WTC11 (cell line): ENCODE data around the gene BMP8B. TPM values are rescaled to one million over a fixed set of nuclear protein-coding genes. Genes with fewer than 3 reads are reported as not detected.
"Not testable (repeated sequence)": the region's sequence is repeated elsewhere in the genome, so short reads cannot be mapped to it uniquely, and the experiment has no call there.

Experiments used
- ATAC-seq: fragments of 200-7000 bp; cut with Tn5 transposase; 2 replicates; pipeline ENCODE4 v1.10.0; 2021; ENCODE audit warnings: mild to moderate bottlenecking, moderate library complexity
- CTCF ChIA-PET: fragments of 300-600 bp; sonication (Branson Sonifier 250); formaldehyde crosslinking; loops from one replicate; lab custom pipeline; 2021; ENCODE audit warnings: antibody characterized with exemption; lab: Charles Lee
- POLR2A ChIA-PET: fragments of 350-600 bp; sonication (Branson Sonifier 250); formaldehyde crosslinking; loops from one replicate; lab custom pipeline; 2021; ENCODE audit warnings: antibody characterized with exemption; lab: Charles Lee
- DNase-seq: peaks from one replicate; pipeline ENCODE4 v3.0.0; 2021; ENCODE audit warnings: low spot score
- H3K27ac Mint-ChIP-seq: 2 replicates; pipeline ENCODE4 v1.8.0; 2021; ENCODE audit warnings: mixed read lengths
- H3K27me3 Mint-ChIP-seq: 2 replicates; pipeline ENCODE4 v1.8.0; 2021; ENCODE audit warnings: low read depth, mild to moderate bottlenecking, moderate library complexity, mixed read lengths
- H3K36me3 Mint-ChIP-seq: 2 replicates; pipeline ENCODE4 v1.8.0; 2021; ENCODE audit warnings: mixed read lengths
- H3K4me1 Mint-ChIP-seq: 2 replicates; pipeline ENCODE4 v1.8.0; 2022; ENCODE audit warnings: mixed read lengths
- H3K4me3 Mint-ChIP-seq: 2 replicates; pipeline ENCODE4 v1.8.0; 2021; ENCODE audit warnings: mild to moderate bottlenecking, moderate library complexity, mixed read lengths
- H3K9me3 Mint-ChIP-seq: 2 replicates; pipeline ENCODE4 v1.8.0; 2021; ENCODE audit warnings: mixed read lengths
- ATF2 ChIP-seq: sonication (generic); formaldehyde crosslinking; IDR thresholded peaks from 2 replicates; pipeline ENCODE4 v1.8.1; 2022; ENCODE audit warnings: low read depth, missing genetic modification reagents, borderline replicate concordance
- E2F5 ChIP-seq: sonication (generic); formaldehyde crosslinking; IDR thresholded peaks from 2 replicates; pipeline ENCODE4 v1.8.1; 2022; ENCODE audit warnings: mild to moderate bottlenecking, moderate library complexity, missing genetic modification reagents
- ESRRA ChIP-seq: sonication (generic); formaldehyde crosslinking; IDR thresholded peaks from 2 replicates; pipeline ENCODE4 v1.8.1; 2022; ENCODE audit warnings: mild to moderate bottlenecking, missing genetic modification reagents, borderline replicate concordance
- IRF2 ChIP-seq: sonication (generic); formaldehyde crosslinking; IDR thresholded peaks from 2 replicates; pipeline ENCODE4 v1.8.0; 2022; ENCODE audit warnings: low read depth, missing genetic modification reagents, borderline replicate concordance
- JAZF1 ChIP-seq: fragments of 250-450 bp; sonication (Bioruptor Pico); IDR thresholded peaks from 2 replicates; pipeline ENCODE4 v1.9.0; 2021; ENCODE audit warnings: moderate library complexity, mild to moderate bottlenecking, inconsistent platforms
- MAX ChIP-seq: sonication (generic); formaldehyde crosslinking; IDR thresholded peaks from 2 replicates; pipeline ENCODE4 v1.8.0; 2022; ENCODE audit warnings: mild to moderate bottlenecking, missing genetic modification reagents
- MXD4 ChIP-seq: fragments of 250-450 bp; sonication (Bioruptor Pico); IDR thresholded peaks from 2 replicates; pipeline ENCODE4 v1.8.0; 2021; ENCODE audit warnings: mild to moderate bottlenecking, moderate library complexity, borderline replicate concordance
- NFYB ChIP-seq: sonication (generic); formaldehyde crosslinking; conservative IDR thresholded peaks from 2 replicates; pipeline ENCODE4 v1.8.0; 2022; ENCODE audit warnings: low read depth, missing genetic modification reagents
- NR1H2 ChIP-seq: sonication (generic); formaldehyde crosslinking; IDR thresholded peaks from 2 replicates; pipeline ENCODE4 v1.9.0; 2021; ENCODE audit warnings: mild to moderate bottlenecking, moderate library complexity, missing genetic modification reagents
- NR2C2 ChIP-seq: sonication (generic); formaldehyde crosslinking; IDR thresholded peaks from 2 replicates; pipeline ENCODE4 v1.8.0; 2022; ENCODE audit warnings: mild to moderate bottlenecking, missing genetic modification reagents
- PRRX2 ChIP-seq: fragments of 250-450 bp; sonication (Bioruptor Pico); IDR thresholded peaks from 2 replicates; pipeline ENCODE4 v1.8.0; 2021; ENCODE audit warnings: mild to moderate bottlenecking
- TCF7 ChIP-seq: sonication (generic); formaldehyde crosslinking; IDR thresholded peaks from 2 replicates; pipeline ENCODE4 v1.8.0; 2022; ENCODE audit warnings: mild to moderate bottlenecking, low read depth, missing genetic modification reagents, moderate library complexity
- USF2 ChIP-seq: sonication (generic); formaldehyde crosslinking; IDR thresholded peaks from 2 replicates; pipeline ENCODE4 v1.8.1; 2023; ENCODE audit warnings: mild to moderate bottlenecking, missing genetic modification reagents, moderate library complexity
- ZBTB21 ChIP-seq: sonication (generic); formaldehyde crosslinking; IDR thresholded peaks from 2 replicates; pipeline ENCODE4 v1.8.1; 2023; ENCODE audit warnings: mild to moderate bottlenecking, missing genetic modification reagents, borderline replicate concordance
- ZNF121 ChIP-seq: sonication (generic); formaldehyde crosslinking; IDR thresholded peaks from 2 replicates; pipeline ENCODE4 v1.8.0; 2023; ENCODE audit warnings: missing genetic modification reagents
- ZNF512 ChIP-seq: sonication (generic); formaldehyde crosslinking; IDR thresholded peaks from 2 replicates; pipeline ENCODE4 v1.8.1; 2022; ENCODE audit warnings: missing genetic modification reagents, borderline replicate concordance
- ZNF532 ChIP-seq: fragments of 250-450 bp; sonication (Bioruptor Pico); IDR thresholded peaks from 2 replicates; pipeline ENCODE4 v1.9.0; 2021; ENCODE audit warnings: mild to moderate bottlenecking, borderline replicate concordance
- total RNA-seq: library from RNA; stranded (reverse); gene quantifications from 3 replicates; pipeline ENCODE4 v1.2.3, GENCODE V29; 2021

The BMP8B gene
- total RNA-seq, 1 experiment from 2014 or later, result 0.74 TPM

GRCh38 chr1:39779137-39779536 is 9.5 kb downstream of the BMP8B start:
- Mint-ChIP-seq H3K27me3 (peaks cover 46% of the 10 kb centered on the region), H3K36me3 (no peaks in the 10 kb centered on the region), H3K4me1 (0 out of 2 replicates have a peak, but pooled peaks cover 3% of the 10 kb centered on the region), H3K9me3 (no peaks in the 10 kb centered on the region), H3K4me3 (no peak overlapping the region), H3K27ac (no peak overlapping the region; the same call in 1 of the 2 replicates)
- ATAC-seq, result 0 out of 2 replicates have a peak, but pooled peaks have one; percentile 21
- ChIA-PET POLR2A (no interaction called here), CTCF (no interaction called here)
- TF ChIP-seq ZNF121, result no peak
- TF ChIP-seq MAX (CRISPR knock-in tag), result no peak
- no peak for TF ChIP-seq ESRRA
- TF ChIP-seq ZBTB21, result no peak
- no peak for TF ChIP-seq JAZF1 (CRISPR knock-in tag)
- TF ChIP-seq TCF7, result no peak
- no peak for TF ChIP-seq NFYB (CRISPR knock-in tag)
- DNase-seq, result no peak

GRCh38 chr1:39778463-39779099 is 10.1 kb downstream of the BMP8B start:
- H3K4me1 Mint-ChIP-seq, H3K36me3 Mint-ChIP-seq, ATAC-seq, H3K4me3 Mint-ChIP-seq, H3K27ac Mint-ChIP-seq, H3K9me3 Mint-ChIP-seq, POLR2A ChIA-PET, DNase-seq, CTCF ChIA-PET: not testable (repeated sequence)
- H3K27me3 Mint-ChIP-seq, result peaks cover 41% of the 10 kb centered on the region

GRCh38 chr1:39777896-39778295 is 10.8 kb downstream of the BMP8B start:
- CTCF ChIA-PET, H3K4me1 Mint-ChIP-seq, ATAC-seq, POLR2A ChIA-PET, H3K27ac Mint-ChIP-seq, H3K36me3 Mint-ChIP-seq, H3K4me3 Mint-ChIP-seq, H3K9me3 Mint-ChIP-seq, DNase-seq: not testable (repeated sequence)
- H3K27me3 Mint-ChIP-seq, result peaks cover 34% of the 10 kb centered on the region

- H3K27me3 Mint-ChIP-seq, result peaks cover 30% of the 10 kb centered on the region
- CTCF ChIA-PET, result no interaction called here
- H3K9me3 Mint-ChIP-seq, result no peaks in the 10 kb centered on the region
- POLR2A ChIA-PET, result no interaction called here
- DNase-seq (no peak), ATAC-seq (no peak)
- no peak overlapping the region for H3K4me3 Mint-ChIP-seq
- H3K4me1 Mint-ChIP-seq, result 0 out of 2 replicates have a peak, but pooled peaks cover 3% of the 10 kb centered on the region
- no peaks in the 10 kb centered on the region for H3K36me3 Mint-ChIP-seq
- no peak overlapping the region for H3K27ac Mint-ChIP-seq
- no peak for TF ChIP-seq ZNF532 (CRISPR knock-in tag)
- TF ChIP-seq NR1H2 (CRISPR knock-in tag), result no peak
- no peak for TF ChIP-seq PRRX2
- TF ChIP-seq MXD4 (CRISPR knock-in tag), result no peak
- no peak for TF ChIP-seq E2F5 (CRISPR knock-in tag)
- no peak for TF ChIP-seq ZNF512 (CRISPR knock-in tag)
- TF ChIP-seq NFYB (CRISPR knock-in tag), result no peak
- TF ChIP-seq ATF2 (CRISPR knock-in tag), result no peak
- TF ChIP-seq USF2 (CRISPR knock-in tag), result no peak
- TF ChIP-seq ZNF121, result no peak
- no peak for TF ChIP-seq NR2C2 (CRISPR knock-in tag)
- TF ChIP-seq IRF2 (CRISPR knock-in tag), result no peak
These were observed 11.4 kb downstream of the BMP8B start for GRCh38 chr1:39777306-39777705.
